Tongue (tissue), 2 donors: ENCODE results near the gene COBL. TPM values are rescaled to one million over a fixed set of nuclear protein-coding genes. Genes with fewer than 3 reads are reported as not detected.
"Not testable (repeated sequence)": the region's sequence is repeated elsewhere in the genome, so short reads cannot be mapped to it uniquely, and the experiment has no call there.

Source experiments
- DNase-seq: peaks from one replicate; pipeline ENCODE4 v3.0.0-alpha.2; 2015
- total RNA-seq: library from RNA; depleted of rRNA; stranded (reverse); fragments of >200 nt; gene quantifications from one replicate; pipeline ENCODE4 v1.2.3, GENCODE V29; 2014

COBL gene
- total RNA-seq, 1 donor from 2014 or later = 87.7 TPM

GRCh38 chr7:51233374-51233773 is 83.2 kb downstream of the COBL start:
- no peak for DNase-seq

DNA sequence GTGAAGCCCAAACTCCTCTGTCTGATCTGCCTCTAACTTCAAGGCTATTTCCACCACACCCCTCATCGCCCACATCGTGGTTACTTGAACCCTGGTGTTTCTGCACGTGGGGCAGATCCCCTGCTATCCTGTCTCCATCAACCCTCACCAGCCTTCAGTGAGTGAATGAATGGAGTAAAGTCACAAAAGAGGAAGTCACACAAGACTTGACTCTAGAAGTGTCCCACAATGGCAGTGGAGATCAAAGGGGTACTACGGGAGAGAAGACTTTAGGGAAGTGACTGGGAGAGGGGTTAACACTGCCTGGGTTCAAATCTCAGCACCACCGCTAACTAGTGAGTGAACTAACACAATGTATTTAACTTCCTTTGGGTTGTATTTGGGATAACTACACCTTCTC is 85.9 kb downstream of the COBL start:
- no peak for DNase-seq

DNA sequence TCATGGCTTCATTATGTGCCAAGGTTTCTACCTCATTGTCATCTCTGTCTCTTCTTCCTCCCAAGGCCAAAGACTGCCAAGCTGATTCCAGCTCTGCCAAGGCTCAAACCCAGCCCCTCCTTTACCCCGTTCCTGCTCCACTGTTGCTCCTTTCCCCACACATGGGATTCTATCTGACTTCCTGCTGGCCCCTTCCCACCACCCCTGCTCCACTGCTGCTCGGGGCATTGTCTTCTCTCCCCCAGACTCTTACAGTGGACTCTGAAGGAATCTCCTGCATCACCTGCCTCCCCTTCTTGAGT is 86.3 kb downstream of the COBL start:
- DNase-seq = no peak

GRCh38 chr7:51229620-51230323 is 86.8 kb downstream of the COBL start:
- DNase-seq = no peak

DNA sequence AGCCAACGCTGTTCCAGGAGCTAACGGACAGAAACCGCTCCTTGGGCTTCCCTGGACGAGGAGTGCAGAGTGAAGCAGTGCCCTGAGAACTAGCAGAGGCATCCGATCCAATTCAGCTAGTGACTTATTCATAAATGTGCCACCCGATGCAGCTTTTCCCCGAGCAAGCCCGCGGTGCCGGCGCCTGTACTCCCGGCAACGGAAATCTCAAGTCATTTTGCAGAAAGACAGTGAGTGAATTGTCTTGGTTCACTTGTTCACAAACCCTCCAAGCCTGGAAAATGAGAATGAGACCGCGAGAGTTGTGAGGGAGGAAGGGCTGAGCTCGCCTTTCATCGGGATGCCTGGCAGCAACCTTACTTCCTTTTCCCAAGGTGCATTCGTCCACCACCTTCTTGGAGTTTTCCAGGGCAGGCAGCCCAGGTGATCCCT is 87.5 kb downstream of the COBL start:
- no peak for DNase-seq

DNA sequence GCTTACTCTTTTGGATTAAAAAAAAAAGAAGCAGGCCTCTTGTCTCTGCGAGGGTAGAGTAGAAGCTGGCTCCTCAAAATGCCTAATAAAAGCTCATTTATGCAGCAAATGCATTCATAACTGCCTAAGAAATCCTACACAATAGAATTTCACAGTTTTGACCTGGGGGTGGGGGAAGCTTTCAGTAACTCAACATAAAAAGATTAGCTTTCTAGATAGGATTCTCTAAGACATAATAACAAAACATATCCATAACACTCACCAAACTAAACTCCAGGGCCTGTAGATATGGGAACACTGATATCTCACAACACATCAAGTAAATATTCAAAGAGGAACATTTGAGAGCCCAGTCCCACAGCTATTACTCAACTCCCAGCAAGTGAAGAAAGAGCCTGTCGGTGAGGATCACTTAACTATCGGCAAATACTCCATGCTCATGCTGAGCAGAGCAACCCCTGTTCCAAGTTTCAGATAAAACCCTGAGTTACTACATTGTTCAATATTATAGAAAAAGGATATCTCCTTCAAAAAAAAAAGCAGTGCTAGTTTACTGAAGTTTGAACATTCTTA is 88.1 kb downstream of the COBL start:
- DNase-seq = no peak

GRCh38 chr7:51227861-51228260 is 88.7 kb downstream of the COBL start:
- DNase-seq = no peak

GRCh38 chr7:51226916-51227535 is 89.6 kb downstream of the COBL start:
- no peak for DNase-seq

DNA sequence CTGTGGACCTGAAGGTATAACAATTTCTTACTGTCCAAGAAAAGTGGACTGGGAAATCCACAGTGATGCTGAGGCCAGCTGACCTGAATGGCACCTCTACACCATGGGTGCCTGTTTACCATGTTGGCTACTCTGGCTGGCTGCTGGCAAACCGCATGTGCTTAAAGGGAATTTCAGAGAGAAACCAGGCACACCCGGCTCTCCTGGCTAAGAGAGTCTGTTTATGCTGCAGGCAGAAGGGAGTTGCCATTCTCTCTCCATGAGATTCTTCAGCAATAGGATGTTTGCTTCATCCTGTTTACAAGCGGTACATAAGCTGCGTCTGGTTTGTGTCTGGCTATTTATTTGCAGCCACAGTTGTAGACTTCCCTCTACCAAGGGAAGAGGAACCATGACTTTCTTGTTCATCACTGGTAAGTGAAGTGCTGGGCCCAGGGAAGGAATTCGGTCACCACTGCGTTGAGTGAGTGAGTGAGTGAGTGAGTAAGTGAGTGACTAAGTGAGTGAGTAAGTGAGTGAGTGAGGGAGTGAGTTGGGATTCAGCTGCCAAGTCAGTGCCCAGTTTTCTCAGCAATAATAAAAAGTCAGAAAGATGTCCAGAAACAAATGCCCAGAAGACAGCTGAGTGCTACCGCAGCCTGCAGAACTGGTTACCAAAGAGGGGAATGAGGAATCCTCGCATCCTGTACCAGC is 90.4 kb downstream of the COBL start:
- no peak for DNase-seq

DNA sequence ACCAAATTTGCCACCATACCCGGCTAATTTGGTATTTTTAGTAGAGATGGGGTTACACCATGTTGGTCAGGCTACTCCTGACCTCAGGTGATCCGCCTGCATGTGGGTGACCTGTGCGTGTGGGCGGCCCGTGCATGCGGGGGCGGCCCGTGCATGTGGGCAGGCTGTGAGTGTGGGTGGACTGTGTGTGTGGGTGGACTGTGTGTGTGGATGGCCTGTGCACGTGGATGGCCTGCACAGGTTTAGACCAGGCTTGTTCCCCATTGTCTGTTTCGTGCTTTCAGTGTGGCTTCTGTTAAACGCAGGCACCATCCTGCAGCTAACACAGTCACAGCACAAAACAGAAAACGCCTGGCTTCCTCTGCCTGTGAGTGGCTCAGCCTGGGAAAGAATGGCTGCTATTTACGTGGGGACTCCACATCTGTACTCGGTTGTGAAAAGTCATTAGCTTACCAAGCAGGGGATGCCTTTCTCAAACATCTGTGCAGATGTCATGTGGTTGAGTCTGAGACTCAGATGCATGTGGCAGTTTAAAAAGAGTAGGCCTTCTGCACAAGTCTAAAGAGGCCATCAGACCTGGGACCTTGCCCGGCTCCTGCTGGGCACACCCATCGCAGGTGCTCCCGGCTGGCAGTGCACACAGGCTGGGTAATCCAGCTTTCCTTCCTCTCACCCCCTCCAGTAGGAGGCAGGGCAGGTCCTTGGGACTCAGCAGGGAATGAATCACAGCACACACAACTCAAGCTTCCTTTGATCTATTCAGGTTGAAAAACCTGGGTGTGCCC is 91.6 kb downstream of the COBL start:
- DNase-seq = no peak

DNA sequence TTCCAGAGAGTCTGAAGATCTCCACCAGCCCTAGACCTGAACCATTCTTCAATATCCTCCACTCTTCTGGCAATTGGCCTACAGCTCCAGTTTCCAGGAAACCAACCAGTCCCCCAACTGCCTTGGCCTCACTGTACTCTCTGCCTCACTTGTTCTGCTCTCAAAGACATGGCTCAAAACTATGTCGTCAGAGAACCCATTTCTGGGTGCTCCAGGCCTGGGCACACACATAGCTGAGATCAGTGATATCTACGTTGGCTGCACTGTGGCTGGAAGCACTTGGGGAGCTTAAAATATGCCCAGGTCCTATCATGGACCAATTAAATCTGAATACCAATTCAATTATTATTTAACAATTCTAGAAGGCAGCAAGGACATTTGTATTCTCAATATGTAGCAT is 93.1 kb downstream of the COBL start:
- no peak for DNase-seq

DNA sequence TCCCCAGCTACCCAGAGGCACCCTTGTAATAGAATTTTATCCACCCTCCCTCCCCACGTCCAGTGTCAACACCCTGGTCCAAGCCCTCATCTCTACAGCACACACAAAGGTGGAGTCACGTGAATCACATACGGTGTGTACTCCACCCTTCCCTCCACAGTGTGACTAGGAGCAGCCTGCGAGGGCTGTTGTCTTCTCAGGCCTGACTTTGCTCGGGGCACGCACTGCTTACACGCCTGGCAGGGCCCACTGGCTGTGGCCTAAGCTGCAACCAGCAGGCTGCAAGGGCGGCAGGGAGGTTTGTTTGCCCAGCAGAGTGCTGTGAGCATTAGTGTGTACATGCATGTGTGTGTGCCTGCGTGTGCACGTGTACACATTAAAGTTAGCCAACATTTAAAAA is 93.7 kb downstream of the COBL start:
- no peak for DNase-seq

DNA sequence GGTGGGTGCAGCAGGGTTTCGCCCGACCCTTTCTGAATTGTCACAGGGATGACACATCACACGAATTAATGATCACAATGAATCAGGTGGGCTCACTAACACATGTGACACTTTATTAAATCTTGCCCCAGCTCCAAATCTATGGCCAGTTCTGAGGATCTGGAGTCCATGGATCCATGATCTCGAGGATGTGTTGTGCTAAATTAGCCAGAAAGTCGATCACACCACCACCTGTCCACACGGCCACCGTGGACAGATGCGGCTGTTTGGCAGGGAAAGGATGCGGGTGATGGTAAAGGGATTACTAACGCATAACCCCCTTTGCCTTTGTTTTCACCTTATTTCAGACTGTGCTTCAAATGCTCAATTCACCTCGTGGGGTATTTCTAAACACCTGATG is 96.4 kb downstream of the COBL start:
- no peak for DNase-seq

- DNase-seq = no peak
Observed at GRCh38 chr7:51219261-51219988, 97.2 kb downstream of the COBL start.

- no peak for DNase-seq
Observed at GRCh38 chr7:51217804-51218203, 98.8 kb downstream of the COBL start.

- DNase-seq = no peak
Observed at GRCh38 chr7:51214098-51214497, 102.5 kb downstream of the COBL start.

GRCh38 chr7:51213618-51214017 is 103.0 kb downstream of the COBL start:
- no peak for DNase-seq

DNA sequence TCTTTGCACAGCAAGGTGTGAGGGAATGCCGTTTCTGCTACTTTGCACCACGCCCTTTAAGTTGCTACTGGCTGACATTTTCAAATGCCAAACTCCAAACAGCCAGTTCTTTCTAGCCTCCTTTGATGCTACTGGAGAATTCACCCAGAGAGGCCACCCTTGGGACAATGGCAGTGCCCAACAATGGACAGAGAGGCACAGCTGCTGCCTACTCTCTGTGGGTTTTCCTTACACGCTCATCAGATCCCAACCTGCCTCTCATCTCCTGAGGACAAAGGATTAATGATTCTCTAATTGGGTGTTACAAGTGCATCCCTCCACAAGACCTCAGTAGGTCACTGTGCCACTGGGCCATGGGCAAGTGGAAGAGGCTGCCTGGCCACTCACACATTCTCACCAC is 105.8 kb downstream of the COBL start:
- DNase-seq = no peak

- DNase-seq = no peak
Observed at GRCh38 chr7:51209426-51209825, 107.2 kb downstream of the COBL start.

DNA sequence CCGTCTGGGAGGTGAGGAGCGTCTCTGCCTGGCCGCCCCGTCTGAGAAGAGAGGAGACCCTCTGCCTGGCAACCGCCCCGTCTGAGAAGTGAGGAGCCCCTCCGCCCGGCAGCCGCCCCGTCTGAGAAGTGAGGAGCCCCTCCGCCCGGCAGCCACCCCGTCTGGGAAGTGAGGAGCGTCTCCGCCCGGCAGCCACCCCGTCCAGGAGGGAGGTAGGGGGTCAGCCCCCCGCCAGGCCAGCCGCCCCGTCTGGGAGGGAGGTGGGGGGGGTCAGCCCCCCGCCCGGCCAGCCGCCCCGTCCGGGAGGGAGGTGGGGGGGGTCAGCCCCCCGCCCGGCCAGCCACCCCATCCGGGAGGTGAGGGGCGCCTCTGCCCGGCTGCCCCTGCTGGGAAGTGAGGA is 108.5 kb downstream of the COBL start:
- DNase-seq = not testable (repeated sequence)

GRCh38 chr7:51198654-51199053 is 118.0 kb downstream of the COBL start:
- DNase-seq = no peak

- DNase-seq = no peak
Observed at GRCh38 chr7:51190969-51191368, 125.6 kb downstream of the COBL start.
